ENCODE data around the gene GPATCH3. TPM values are rescaled to one million over a fixed set of nuclear protein-coding genes. Genes with fewer than 3 reads are reported as not detected.
A peak's percentile ranks its signal among the peaks of the same experiment; 100 is the strongest.
"Not testable (repeated sequence)": the region's sequence is repeated elsewhere in the genome, so short reads cannot be mapped to it uniquely, and the experiment has no call there.

The GPATCH3 gene
- total RNA-seq, 6 experiments from 2014 or later, result 8.6 to 12.0 (median 10.2) TPM

DNA sequence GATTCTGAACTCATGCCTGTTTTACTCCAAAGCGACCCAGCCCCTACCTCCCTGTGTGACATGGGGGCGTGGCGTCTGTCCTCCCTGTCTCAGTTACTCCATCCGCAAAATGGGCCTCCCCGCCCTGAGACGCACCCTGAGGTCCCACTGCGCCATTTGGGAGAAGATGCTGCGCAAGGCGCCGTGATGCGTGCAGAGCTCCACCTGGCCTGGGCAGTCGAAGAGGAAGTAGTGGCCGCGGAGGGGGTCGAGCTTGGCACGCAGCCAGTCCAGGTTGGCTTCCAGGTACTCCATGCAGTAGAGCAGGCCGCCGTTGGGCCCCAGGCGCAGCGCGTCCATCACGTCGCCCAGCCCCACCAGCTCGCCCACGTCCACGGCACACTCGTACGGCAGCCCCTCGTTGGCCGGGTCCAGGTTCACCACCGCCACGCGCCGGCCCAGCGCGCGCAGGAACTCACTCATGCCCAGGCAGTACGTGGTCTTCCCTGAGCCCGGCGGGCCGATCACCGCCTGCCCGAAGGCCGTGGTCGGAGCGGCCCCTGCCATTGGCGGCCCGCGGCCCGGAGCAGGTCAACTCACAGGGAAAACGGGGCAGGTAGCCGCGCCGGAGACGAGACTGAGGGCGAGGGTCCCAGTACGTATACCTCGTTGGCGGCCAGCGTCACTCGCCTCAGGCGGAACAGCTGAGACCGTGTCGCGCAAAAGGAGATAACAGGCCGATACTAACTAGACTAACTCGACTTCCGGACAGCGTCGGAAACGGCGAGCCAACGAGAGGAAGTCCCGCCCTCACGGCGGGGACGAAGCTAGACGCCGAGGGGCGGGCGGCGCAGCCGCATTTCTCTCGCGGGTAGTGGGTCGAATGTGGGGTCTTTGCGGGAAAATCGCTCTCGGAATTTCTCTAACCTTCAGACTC lies 10.5 kb downstream of the GPATCH3 start, which contains the start of gene GPN2:
Gene GPN2, minus strand, starts transcription at position 733 of the 916 bp plus-strand sequence. Its CDS starts 187 bp downstream, at position 546.
- Mint-ChIP-seq H3K4me1 (ENCODE audit: low read depth) (peaks cover 24% of the 10 kb centered on the region), H3K4me3 (peak within 1 kb of the TSS; percentile 91), H3K27me3 (ENCODE audit: insufficient read depth) (no peaks in the 10 kb centered on the region; the same call in 1 of the 2 replicates), H3K27ac (peak within 1 kb of the TSS; percentile 93), H3K36me3 (ENCODE audit: low read depth) (peaks cover 44% of the 10 kb centered on the region), H3K9me3 (no peaks in the 10 kb centered on the region)
- TF ChIP-seq, protein P1, sequence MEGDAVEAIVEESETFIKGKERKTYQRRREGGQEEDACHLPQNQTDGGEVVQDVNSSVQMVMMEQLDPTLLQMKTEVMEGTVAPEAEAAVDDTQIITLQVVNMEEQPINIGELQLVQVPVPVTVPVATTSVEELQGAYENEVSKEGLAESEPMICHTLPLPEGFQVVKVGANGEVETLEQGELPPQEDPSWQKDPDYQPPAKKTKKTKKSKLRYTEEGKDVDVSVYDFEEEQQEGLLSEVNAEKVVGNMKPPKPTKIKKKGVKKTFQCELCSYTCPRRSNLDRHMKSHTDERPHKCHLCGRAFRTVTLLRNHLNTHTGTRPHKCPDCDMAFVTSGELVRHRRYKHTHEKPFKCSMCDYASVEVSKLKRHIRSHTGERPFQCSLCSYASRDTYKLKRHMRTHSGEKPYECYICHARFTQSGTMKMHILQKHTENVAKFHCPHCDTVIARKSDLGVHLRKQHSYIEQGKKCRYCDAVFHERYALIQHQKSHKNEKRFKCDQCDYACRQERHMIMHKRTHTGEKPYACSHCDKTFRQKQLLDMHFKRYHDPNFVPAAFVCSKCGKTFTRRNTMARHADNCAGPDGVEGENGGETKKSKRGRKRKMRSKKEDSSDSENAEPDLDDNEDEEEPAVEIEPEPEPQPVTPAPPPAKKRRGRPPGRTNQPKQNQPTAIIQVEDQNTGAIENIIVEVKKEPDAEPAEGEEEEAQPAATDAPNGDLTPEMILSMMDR (IDR thresholded peaks at IDR 0.05), result no peak
- peak; percentile 60 for DNase-seq

DNA sequence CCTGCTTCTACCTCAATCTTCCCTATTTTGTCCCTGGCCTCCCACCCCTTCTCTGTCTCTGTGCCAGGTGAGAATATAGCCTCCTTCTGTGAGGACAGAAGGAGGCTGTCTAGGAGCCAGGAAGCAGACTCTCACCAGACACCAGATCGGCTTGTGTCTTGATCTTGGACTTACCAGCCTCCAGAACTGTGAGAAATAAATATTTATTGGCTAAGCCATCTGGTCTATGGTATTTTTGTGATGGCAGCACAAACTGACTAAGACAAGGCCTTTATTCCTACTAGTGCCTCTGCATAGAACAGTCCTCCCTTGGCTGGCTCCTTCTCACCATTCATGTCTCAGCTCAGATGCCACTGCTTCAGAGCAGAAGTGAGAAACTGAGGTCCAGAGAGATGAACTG lies 12.0 kb downstream of the GPATCH3 start:
- Mint-ChIP-seq H3K27me3 (ENCODE audit: insufficient read depth) (no peaks in the 10 kb centered on the region; the same call in none of the 2 replicates), H3K36me3 (ENCODE audit: low read depth) (peaks cover 43% of the 10 kb centered on the region), H3K9me3 (no peaks in the 10 kb centered on the region), H3K4me3 (peak overlapping the region; percentile 91), H3K4me1 (ENCODE audit: low read depth) (peaks cover 24% of the 10 kb centered on the region), H3K27ac (peak overlapping the region; percentile 93)
- DNase-seq, result no peak
- TF ChIP-seq, protein P1 (IDR thresholded peaks at IDR 0.05), result no peak

DNA sequence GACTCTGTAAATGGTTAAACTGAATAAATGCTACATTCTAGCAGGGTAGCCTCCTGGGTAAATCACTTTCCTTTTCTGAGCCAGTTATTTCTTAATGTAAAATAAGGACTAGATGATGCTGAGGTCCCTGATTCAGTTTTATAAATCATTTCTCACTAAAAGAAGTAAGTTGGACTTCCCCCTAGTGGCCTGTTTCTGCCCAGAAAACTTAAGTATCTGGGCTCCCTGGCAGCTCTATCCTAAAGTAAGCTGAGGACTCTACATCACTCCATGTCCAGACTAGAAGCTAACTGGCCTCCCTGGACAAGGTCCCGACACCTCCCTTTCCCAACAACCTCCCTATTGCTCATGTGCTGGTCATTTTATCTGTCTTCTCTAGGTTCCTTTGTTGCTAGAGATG lies 13.1 kb downstream of the GPATCH3 start:
- no peaks in the 10 kb centered on the region; the same call in none of the 2 replicates for H3K27me3 Mint-ChIP-seq (ENCODE audit: insufficient read depth)
- H3K4me3 Mint-ChIP-seq, result no peak overlapping the region
- H3K9me3 Mint-ChIP-seq, result no peaks in the 10 kb centered on the region
- peaks cover 45% of the 10 kb centered on the region for H3K36me3 Mint-ChIP-seq (ENCODE audit: low read depth)
- TF ChIP-seq, protein P1 (IDR thresholded peaks at IDR 0.05), result peak; percentile 79
- DNase-seq, result peak; percentile 42
- H3K4me1 Mint-ChIP-seq (ENCODE audit: low read depth), result peaks cover 24% of the 10 kb centered on the region
- H3K27ac Mint-ChIP-seq, result peak overlapping the region; percentile 19; the same call in 1 of the 2 replicates

DNA sequence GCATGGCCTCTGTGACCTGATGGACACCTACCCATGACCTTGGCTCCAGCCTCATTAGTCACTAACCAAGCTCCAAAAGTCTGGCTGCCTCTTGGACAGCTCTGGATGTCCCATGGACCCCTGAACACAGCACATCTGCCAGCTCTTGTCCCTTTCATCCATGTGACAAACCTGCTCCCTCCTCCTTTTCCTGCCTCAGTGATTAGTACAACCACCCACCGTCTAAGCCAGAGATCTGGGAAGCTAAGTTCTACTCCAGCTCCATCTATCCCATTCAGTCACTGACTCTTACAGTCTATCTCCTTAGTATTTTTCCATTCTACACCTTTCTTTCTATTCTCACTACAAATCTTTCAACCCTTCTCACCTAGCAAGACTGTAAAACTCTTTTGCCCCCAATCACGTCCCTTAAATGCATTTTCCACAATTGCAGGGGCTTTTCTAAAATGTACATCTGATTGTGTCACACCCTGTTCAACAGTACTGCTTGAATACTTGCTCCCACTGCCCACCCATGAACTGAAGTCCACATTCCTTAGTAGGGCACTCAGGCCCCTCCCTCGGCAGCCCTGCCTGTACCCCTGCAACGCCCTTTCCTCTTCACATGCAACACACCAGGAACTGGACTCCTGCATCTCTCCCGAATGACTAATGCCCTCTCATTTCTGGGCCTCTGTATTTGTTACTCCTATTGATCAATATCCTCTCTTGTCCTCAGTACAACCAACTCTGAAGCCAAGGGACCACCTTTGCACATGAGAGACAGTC lies 17.4 kb downstream of the GPATCH3 start:
- peaks cover 32% of the 10 kb centered on the region for H3K36me3 Mint-ChIP-seq (ENCODE audit: low read depth)
- H3K27ac Mint-ChIP-seq, result peak overlapping the region; percentile 42; the same call in 1 of the 2 replicates
- H3K4me3 Mint-ChIP-seq, result no peak overlapping the region
- TF ChIP-seq, protein P1 (IDR thresholded peaks at IDR 0.05), result no peak
- H3K9me3 Mint-ChIP-seq, result no peaks in the 10 kb centered on the region
- 0 out of 2 replicates have a peak, but pooled peaks cover 4% of the 10 kb centered on the region for H3K4me1 Mint-ChIP-seq (ENCODE audit: low read depth)
- DNase-seq, result no peak
- H3K27me3 Mint-ChIP-seq (ENCODE audit: insufficient read depth), result no peaks in the 10 kb centered on the region; the same call in 1 of the 2 replicates

DNA sequence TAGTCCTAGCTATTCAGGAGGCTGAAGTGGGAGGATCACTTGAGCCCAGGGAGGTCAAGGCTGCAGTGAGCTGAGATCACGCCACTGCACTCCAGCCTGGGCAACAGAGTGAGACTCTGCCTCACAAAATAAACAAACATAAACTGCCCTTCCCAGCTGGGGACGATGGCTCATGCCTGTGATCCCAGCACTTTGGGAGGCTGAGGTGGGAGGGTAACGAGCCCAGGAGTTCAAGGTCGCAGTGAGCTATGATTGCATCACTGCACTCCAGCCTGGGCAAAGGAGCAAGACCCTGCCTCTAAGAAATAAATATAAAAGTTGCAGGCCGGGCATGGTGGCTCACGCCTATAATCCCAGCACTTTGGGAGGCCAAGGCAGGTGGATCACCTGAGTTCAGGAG lies 18.7 kb downstream of the GPATCH3 start:
- not testable (repeated sequence) for DNase-seq; H3K4me3 Mint-ChIP-seq; H3K4me1 Mint-ChIP-seq (ENCODE audit: low read depth); H3K27ac Mint-ChIP-seq; H3K27me3 Mint-ChIP-seq (ENCODE audit: insufficient read depth); H3K9me3 Mint-ChIP-seq
- peaks cover 28% of the 10 kb centered on the region for H3K36me3 Mint-ChIP-seq (ENCODE audit: low read depth)

All from HFFc6 (cell line).